HUES6 (cell line): ENCODE data around the gene HBM.
"Not testable (repeated sequence)": the region's sequence is repeated elsewhere in the genome, so short reads cannot be mapped to it uniquely, and the experiment has no call there.

ENCODE experiments used
- H3K27ac ChIP-seq: 2 replicates; pipeline ENCODE4 v1.7.0; 2013; ENCODE audit warnings: low read depth, mild to moderate bottlenecking, low read length, inconsistent platforms
- H3K27me3 ChIP-seq: 2 replicates; pipeline ENCODE4 v1.6.1; 2013; ENCODE audit warnings: low read length; ENCODE audit not compliant: control insufficient read depth, insufficient read depth
- H3K36me3 ChIP-seq: 2 replicates; pipeline ENCODE4 v1.6.1; 2013; ENCODE audit warnings: low read length; ENCODE audit not compliant: control insufficient read depth, insufficient read depth
- H3K4me1 ChIP-seq: 2 replicates; pipeline ENCODE4 v1.6.1; 2013; ENCODE audit warnings: low read length; ENCODE audit not compliant: control insufficient read depth, insufficient read depth
- H3K4me3 ChIP-seq: 2 replicates; pipeline ENCODE4 v1.5.1; 2013; ENCODE audit warnings: low read depth, low read length
- H3K9ac ChIP-seq: one replicate; pipeline ENCODE4 v1.6.1; 2013; ENCODE audit warnings: mild to moderate bottlenecking, low read length
- H3K9me3 ChIP-seq: 2 replicates; pipeline ENCODE4 v1.6.1; 2013; ENCODE audit warnings: low read depth, low read length; ENCODE audit not compliant: control insufficient read depth, insufficient read depth

The HBM gene

GRCh38 chr16:162271-162991, 3.3 kb upstream of the HBM start:
- Histone ChIP-seq H3K27me3 (peaks cover 76% of the 10 kb centered on the region), H3K36me3 (no peaks in the 10 kb centered on the region), H3K9ac (no peak overlapping the region), H3K4me3 (no peak overlapping the region), H3K9me3 (no peaks in the 10 kb centered on the region), H3K4me1 (peaks cover 17% of the 10 kb centered on the region), H3K27ac (no peak overlapping the region)

- not testable (repeated sequence) for H3K4me3 ChIP-seq, H3K9me3 ChIP-seq, H3K27ac ChIP-seq, H3K36me3 ChIP-seq, H3K9ac ChIP-seq
- Histone ChIP-seq H3K4me1 (peaks cover 17% of the 10 kb centered on the region), H3K27me3 (peaks cover 76% of the 10 kb centered on the region)
These were observed 2.6 kb upstream of the HBM start for GRCh38 chr16:163139-163538.

- H3K9ac ChIP-seq, H3K36me3 ChIP-seq, H3K27ac ChIP-seq, H3K9me3 ChIP-seq, H3K4me3 ChIP-seq: not testable (repeated sequence)
- Histone ChIP-seq H3K27me3 (peaks cover 77% of the 10 kb centered on the region), H3K4me1 (peaks cover 18% of the 10 kb centered on the region)
These were observed 2.1 kb upstream of the HBM start for GRCh38 chr16:163696-164095.

GRCh38 chr16:164134-164823, 1.5 kb upstream of the HBM start:
- peaks cover 78% of the 10 kb centered on the region for H3K27me3 ChIP-seq
- not testable (repeated sequence) for H3K27ac ChIP-seq, H3K4me3 ChIP-seq

GRCh38 chr16:164827-165538, 795 bp upstream of the HBM start:
- peaks cover 28% of the 10 kb centered on the region for H3K4me1 ChIP-seq
- H3K9me3 ChIP-seq: no peaks in the 10 kb centered on the region
- H3K27me3 ChIP-seq: peaks cover 79% of the 10 kb centered on the region
- H3K27ac ChIP-seq: no peak overlapping the region
- peak overlapping the region; percentile 66 for H3K4me3 ChIP-seq
- H3K36me3 ChIP-seq: no peaks in the 10 kb centered on the region
- no peak overlapping the region for H3K9ac ChIP-seq

More at GRCh38 chr16:164134-164823, 1.5 kb upstream of the HBM start:
- not testable (repeated sequence) for H3K9me3 ChIP-seq, H3K36me3 ChIP-seq, H3K9ac ChIP-seq
- peaks cover 24% of the 10 kb centered on the region for H3K4me1 ChIP-seq

- H3K27ac ChIP-seq: no peak overlapping the region
- peaks cover 86% of the 10 kb centered on the region for H3K27me3 ChIP-seq
- no peak overlapping the region for H3K9ac ChIP-seq
- H3K36me3 ChIP-seq: no peaks in the 10 kb centered on the region
- H3K9me3 ChIP-seq: no peaks in the 10 kb centered on the region
- H3K4me3 ChIP-seq: peak overlapping the region; percentile 66
- H3K4me1 ChIP-seq: peaks cover 28% of the 10 kb centered on the region
These were observed 770 bp downstream of the HBM start for GRCh38 chr16:166375-167121.

- H3K4me1 ChIP-seq: peaks cover 28% of the 10 kb centered on the region
- H3K4me3 ChIP-seq: no peak overlapping the region
- H3K27me3 ChIP-seq: peaks cover 87% of the 10 kb centered on the region
- no peaks in the 10 kb centered on the region for H3K9me3 ChIP-seq
- H3K9ac ChIP-seq: no peak overlapping the region
- H3K27ac ChIP-seq: no peak overlapping the region
- H3K36me3 ChIP-seq: no peaks in the 10 kb centered on the region
These were observed 1.4 kb downstream of the HBM start for GRCh38 chr16:167122-167690.

GRCh38 chr16:168424-168823, 2.6 kb downstream of the HBM start:
- Histone ChIP-seq H3K4me1 (peaks cover 28% of the 10 kb centered on the region), H3K27me3 (peaks cover 80% of the 10 kb centered on the region), H3K27ac (no peak overlapping the region), H3K9me3 (no peaks in the 10 kb centered on the region), H3K9ac (no peak overlapping the region), H3K4me3 (no peak overlapping the region), H3K36me3 (no peaks in the 10 kb centered on the region)

GRCh38 chr16:169014-169413, 3.2 kb downstream of the HBM start:
- Histone ChIP-seq H3K27ac (no peak overlapping the region), H3K36me3 (no peaks in the 10 kb centered on the region), H3K4me3 (no peak overlapping the region), H3K4me1 (peaks cover 30% of the 10 kb centered on the region), H3K9me3 (no peaks in the 10 kb centered on the region), H3K9ac (no peak overlapping the region), H3K27me3 (peaks cover 82% of the 10 kb centered on the region)

- peaks cover 90% of the 10 kb centered on the region for H3K27me3 ChIP-seq
- peaks cover 33% of the 10 kb centered on the region for H3K4me1 ChIP-seq
- not testable (repeated sequence) for H3K9ac ChIP-seq, H3K36me3 ChIP-seq, H3K4me3 ChIP-seq, H3K9me3 ChIP-seq, H3K27ac ChIP-seq
These were observed 4.3 kb downstream of the HBM start for GRCh38 chr16:170088-170507.
